Measurements from ENCODE around the gene CFAP90. TPM values are rescaled to one million over a fixed set of nuclear protein-coding genes. Genes with fewer than 3 reads are reported as not detected.

The CFAP90 gene
- total RNA-seq, 2 donors from 2014 or later, result not detected

DNA sequence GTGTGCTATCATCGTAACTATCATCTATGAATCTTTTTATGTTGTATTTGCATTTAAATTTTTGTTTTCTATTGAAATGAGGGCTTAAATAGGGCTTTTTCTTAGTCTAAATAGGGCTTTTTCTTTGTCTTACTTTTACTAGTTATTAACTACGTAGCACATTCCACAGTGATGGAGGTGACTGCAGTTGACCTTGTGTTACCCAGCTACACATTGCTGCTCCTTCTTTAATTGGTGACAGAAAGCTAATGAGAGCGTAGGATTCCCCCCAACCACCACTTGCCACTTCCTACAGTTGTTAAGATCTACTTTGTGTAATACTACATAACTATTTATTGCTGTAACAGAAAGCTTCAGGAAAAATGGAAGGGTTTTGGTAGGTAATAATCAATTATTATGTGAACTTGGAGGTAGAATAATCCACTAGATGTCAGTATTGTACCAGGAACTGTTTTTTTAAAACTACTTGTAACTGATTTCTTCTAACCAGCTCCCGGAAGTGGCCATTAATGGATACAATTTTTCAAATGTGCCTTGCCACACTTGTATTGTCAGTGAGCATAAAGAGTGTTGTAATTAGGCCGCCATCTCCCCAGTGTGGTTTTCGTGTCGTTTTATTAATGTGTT, 36.0 kb upstream of the CFAP90 start:
- no peak for DNase-seq (ENCODE audit: low spot score)
- Histone ChIP-seq H3K36me3 (peaks cover 82% of the 10 kb centered on the region), H3K27me3 (no peaks in the 10 kb centered on the region), H3K27ac (no peak overlapping the region), H3K4me1 (no peaks in the 10 kb centered on the region), H3K9me3 (no peaks in the 10 kb centered on the region), H3K4me3 (no peak overlapping the region)
- TF ChIP-seq, protein P1, sequence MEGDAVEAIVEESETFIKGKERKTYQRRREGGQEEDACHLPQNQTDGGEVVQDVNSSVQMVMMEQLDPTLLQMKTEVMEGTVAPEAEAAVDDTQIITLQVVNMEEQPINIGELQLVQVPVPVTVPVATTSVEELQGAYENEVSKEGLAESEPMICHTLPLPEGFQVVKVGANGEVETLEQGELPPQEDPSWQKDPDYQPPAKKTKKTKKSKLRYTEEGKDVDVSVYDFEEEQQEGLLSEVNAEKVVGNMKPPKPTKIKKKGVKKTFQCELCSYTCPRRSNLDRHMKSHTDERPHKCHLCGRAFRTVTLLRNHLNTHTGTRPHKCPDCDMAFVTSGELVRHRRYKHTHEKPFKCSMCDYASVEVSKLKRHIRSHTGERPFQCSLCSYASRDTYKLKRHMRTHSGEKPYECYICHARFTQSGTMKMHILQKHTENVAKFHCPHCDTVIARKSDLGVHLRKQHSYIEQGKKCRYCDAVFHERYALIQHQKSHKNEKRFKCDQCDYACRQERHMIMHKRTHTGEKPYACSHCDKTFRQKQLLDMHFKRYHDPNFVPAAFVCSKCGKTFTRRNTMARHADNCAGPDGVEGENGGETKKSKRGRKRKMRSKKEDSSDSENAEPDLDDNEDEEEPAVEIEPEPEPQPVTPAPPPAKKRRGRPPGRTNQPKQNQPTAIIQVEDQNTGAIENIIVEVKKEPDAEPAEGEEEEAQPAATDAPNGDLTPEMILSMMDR (IDR thresholded peaks at IDR 0.05), result peak; percentile 24 to 68

DNA sequence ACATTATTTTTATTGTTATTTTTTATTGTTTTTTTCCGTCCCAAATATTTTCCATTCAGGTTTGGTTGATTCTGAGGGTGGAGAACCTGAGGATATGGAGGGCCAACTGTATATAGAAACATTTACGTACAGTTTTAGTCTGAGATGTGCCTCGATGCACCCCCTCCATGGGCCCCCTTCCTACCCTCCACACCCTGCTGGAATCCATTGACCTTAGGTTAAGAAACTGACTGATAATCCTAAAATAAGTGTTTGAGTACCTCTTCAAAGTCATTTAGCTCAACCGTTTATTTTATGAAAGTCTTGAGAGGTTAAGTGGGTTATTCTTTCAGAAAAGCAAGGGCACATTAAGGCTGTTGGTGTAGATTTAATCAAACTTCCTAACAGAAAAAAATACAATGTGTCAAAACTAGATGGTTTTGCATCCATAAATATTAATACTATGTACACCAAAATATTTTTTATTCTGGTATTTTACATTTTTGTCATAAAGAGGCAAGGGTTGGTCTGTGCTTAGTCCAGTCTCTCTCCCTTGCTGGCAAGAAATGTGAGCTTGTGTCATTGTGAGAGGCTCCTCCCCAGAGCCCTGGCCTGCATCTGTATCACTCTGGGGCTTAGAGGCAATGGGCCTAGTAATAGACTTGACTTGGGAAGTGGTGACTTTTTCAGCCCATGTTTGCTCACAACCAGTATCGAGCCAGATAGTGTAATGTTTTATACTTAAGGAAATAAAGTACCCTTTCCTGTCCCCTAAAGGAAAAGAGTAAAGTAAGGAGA, 33.7 kb upstream of the CFAP90 start:
- Histone ChIP-seq H3K4me3 (no peak overlapping the region), H3K9me3 (no peaks in the 10 kb centered on the region), H3K27me3 (no peaks in the 10 kb centered on the region), H3K36me3 (peaks cover 74% of the 10 kb centered on the region), H3K27ac (no peak overlapping the region), H3K4me1 (no peaks in the 10 kb centered on the region)
- DNase-seq (ENCODE audit: low spot score), result no peak
- TF ChIP-seq, protein P1 (IDR thresholded peaks at IDR 0.05), result no peak

DNA sequence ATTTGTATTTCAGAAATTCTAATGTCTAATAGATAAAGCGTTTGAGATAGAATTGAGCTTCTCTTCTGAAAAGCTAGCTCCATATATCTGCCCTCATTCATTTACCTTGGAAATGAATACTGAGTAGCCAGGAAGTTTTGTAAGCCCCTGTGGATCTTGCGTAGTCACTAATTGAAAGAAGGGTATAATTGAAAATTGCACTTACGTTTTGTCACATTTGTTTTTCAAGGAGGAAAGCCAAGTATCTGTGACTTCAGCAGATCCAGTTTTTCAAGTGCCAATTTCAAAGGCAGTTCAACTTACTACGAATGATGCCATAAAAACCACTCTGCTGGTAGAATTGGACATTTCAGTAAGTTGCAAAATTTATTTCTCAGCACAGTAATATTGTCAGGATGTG, 32.0 kb upstream of the CFAP90 start:
- TF ChIP-seq, protein P1 (IDR thresholded peaks at IDR 0.05), result no peak
- no peaks in the 10 kb centered on the region for H3K27me3 ChIP-seq

DNA sequence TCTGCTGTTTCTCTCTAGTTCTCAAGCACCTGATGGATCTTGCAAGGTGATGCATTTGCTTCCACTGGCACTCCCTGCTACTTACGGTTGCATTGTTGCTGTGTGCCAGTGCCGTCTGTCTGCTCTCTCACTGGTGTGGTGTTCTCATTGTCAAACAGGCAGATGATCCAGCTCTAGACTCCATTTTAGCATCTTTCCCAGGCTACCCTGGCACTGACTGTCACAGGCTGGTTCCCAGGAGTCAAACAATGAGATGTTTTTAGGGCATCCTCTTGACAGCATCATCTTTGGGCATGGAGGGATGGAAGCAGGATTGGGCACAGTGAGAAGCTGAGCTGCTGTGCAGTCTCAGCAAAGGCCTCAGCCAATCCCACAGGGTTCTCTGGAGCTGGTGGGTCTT, 30.9 kb upstream of the CFAP90 start:
- Histone ChIP-seq H3K4me1 (peaks cover 0 to 4% of the 10 kb centered on the region in 2 donors), H3K4me3 (no peak overlapping the region), H3K27ac (no peak overlapping the region), H3K9me3 (no peaks in the 10 kb centered on the region), H3K36me3 (peaks cover 88% of the 10 kb centered on the region), H3K27me3 (no peaks in the 10 kb centered on the region)
- TF ChIP-seq, protein P1 (IDR thresholded peaks at IDR 0.05), result no peak
- DNase-seq (ENCODE audit: low spot score), result no peak

More for the DNA sequence above, 32.0 kb upstream of the CFAP90 start:
- no peak for DNase-seq (ENCODE audit: low spot score)
- H3K27ac ChIP-seq, result no peak overlapping the region
- H3K9me3 ChIP-seq, result no peaks in the 10 kb centered on the region
- H3K4me3 ChIP-seq, result no peak overlapping the region
- H3K4me1 ChIP-seq, result peaks cover 0 to 4% of the 10 kb centered on the region in 2 donors
- H3K36me3 ChIP-seq, result peaks cover 81% of the 10 kb centered on the region

DNA sequence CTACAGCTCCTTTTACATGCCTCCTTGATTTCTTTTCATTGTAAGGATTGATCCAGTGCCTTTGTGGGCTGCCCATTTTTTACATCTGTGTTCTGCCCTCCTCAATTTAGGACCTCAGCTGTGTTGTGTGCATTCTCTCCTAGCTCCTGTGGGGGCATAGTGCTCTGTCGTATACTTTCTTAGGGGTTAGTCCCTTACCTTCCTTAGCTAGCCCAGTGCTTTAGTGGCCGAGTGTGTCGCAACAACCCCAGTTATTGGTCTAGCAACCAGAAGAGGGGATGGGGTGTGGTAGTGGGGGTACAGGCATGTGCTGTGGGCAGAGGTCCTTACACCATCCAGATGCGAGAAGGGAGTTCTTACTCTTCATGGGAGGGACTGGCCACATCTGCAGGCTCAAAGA, 30.2 kb upstream of the CFAP90 start:
- Histone ChIP-seq H3K4me3 (no peak overlapping the region), H3K27ac (no peak overlapping the region), H3K36me3 (peaks cover 88% of the 10 kb centered on the region), H3K27me3 (no peaks in the 10 kb centered on the region), H3K9me3 (no peaks in the 10 kb centered on the region), H3K4me1 (peaks cover 0 to 4% of the 10 kb centered on the region in 2 donors)
- no peak for DNase-seq (ENCODE audit: low spot score)
- TF ChIP-seq, protein P1 (IDR thresholded peaks at IDR 0.05), result no peak

Measured in right atrium auricular region (tissue), 2 donors.